AG08395 (cell line): ENCODE measurements around the gene SLC39A11.

Experiments used
- DNase-seq: peaks from one replicate; pipeline ENCODE4 v3.0.0; 2012; ENCODE audit warnings: mixed read lengths, low spot score

SLC39A11 gene

GRCh38 chr17:72749119-72749572 is 343.3 kb downstream of the SLC39A11 start:
- DNase-seq = no peak

- no peak for DNase-seq
These were observed 345.0 kb downstream of the SLC39A11 start for GRCh38 chr17:72747501-72747900.

GRCh38 chr17:72745241-72745640 is 347.2 kb downstream of the SLC39A11 start:
- DNase-seq = no peak

DNA sequence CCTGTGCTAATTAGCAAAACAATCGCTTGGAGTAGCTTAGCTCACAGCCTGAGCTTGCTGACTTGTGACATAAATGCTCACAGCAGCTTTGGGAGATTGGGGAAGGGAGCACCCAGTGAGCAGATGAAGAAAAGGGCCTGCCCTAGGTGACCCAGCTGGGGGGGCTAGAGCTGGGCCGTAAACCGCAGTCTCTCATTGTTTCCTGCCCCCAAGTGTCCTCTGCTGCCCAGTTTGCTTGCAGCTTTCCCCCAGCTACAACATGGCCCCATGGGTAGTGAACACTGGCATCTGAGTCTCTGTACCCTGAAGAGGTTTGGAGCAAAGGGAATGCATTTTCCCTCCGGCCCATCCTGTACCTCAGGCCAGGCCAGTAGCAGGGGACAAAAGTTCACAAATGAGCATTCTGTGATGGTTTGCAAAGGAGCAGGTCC is 349.4 kb downstream of the SLC39A11 start:
- no peak for DNase-seq

- DNase-seq = no peak
These were observed 355.3 kb downstream of the SLC39A11 start for GRCh38 chr17:72737151-72737690.

GRCh38 chr17:72735592-72735991 is 356.9 kb downstream of the SLC39A11 start:
- no peak for DNase-seq

- no peak for DNase-seq
These were observed 357.4 kb downstream of the SLC39A11 start for GRCh38 chr17:72735048-72735447.

DNA sequence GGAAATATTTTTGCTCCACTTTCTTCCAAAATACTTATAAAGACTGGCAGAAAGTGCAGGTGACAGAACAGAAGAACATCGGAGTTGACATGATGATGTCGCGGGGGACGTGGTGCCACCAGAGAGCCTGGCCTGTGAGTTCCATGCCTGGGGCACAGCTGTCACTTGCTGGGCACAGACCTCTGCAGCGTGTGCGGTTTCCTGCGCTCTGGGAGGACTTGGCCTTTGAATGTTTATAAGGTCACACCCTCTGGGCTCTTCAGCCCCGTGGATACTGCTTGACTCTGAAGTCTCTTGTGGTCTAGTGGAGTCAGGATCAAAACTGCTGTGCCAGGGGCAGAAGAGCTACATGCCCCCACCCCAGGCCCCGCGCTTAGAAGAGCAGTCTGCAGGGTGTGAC is 357.9 kb downstream of the SLC39A11 start:
- no peak for DNase-seq

DNA sequence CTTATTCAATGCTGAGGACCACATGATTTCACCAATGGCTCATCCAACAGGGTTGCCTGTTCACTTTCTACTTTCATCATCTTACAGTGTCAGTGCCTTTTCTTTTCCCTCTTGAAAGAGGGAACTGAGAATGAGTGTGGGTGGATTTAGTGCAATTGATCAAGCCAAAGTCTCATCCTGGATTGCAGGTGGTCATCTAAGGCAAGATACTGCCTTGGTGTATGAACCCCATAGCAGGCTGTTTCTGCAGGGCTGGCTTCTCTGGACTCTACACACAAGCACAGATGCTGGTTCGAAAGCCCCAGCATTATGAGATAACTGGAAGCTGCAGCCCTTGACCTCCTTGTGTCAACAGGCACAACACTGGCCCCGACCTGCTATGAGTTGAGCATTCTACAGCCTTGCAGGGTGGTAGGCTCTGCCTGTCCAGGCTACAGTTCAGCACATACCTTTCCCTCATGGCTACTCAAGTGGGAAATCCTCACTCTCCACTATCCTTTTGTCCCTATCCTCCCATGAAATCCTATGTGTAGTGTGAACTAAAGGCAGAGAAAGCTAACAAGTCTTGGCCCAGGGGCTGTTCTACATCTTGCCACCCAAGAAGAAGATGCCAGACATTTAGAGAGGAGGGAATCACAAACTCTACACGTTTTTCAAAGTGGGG is 358.7 kb downstream of the SLC39A11 start:
- DNase-seq = no peak

DNA sequence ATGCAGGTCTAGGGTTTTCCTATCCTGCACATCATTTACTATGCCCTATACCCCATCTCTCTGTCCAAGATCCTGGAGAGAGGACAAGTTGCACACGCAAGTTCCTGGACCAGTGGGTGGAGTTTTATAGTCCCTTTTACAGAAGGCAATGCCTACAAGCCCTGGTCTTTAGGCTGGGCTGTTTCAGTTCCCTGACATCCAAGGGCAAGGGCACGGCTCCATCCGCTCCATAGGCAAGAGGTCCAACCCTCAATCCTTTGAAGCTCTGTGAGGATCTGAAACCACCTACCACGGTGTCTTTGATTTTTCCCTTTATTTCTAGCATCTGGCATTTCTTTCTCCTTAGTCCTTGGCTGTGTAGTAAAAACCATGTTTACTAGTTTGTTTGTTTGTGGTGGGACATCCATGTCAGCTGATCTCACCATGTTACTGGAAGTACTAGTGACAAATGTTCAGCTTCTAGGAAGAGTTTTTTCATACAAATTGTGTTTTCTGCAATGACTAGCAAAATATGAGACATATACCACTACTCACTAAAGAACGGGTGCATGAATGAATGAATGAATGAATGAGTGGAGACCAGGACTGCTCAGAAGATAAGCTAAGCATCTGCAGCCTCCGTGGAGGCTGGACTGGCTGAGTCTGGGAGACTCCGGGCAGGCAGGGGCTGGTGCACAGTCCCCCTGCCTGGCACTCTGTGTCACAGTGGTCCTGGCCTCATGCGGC is 359.4 kb downstream of the SLC39A11 start:
- DNase-seq = no peak

GRCh38 chr17:72730077-72730476 is 362.4 kb downstream of the SLC39A11 start:
- no peak for DNase-seq

- no peak for DNase-seq
These were observed 365.6 kb downstream of the SLC39A11 start for GRCh38 chr17:72726936-72727335.

DNA sequence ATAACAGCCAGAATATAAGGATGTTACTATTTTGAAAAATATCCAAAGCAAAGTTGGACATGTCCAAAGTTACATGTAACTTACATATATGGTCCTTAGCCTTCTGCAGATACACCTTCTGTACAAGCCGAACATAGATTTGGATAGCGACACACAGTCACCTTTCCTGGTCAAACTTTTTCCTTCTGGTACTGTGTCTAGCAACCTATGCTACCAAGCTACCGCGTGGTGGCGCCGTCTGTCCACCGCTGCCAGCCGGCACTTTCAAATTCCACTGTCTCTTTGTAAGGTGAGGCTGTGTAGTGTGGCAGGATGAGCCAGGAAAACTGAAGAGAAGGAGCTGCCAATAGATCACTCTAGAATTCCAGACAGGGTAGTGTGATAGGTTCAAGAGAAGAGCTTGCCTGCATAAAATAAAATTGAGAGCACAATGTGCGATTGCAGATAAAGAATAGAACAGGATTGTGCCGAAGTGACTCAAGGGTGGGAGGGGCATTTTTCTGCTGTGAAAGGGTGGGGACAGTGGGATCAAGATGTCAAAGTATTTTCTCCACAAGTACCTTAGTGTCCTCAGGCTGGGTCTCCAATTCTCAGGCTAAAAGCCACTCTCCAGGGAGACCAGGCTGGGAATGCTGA is 366.9 kb downstream of the SLC39A11 start:
- DNase-seq = peak; percentile 69

- DNase-seq = peak; percentile 48
These were observed 368.2 kb downstream of the SLC39A11 start for GRCh38 chr17:72724267-72724666.

- DNase-seq = no peak
These were observed 368.8 kb downstream of the SLC39A11 start for GRCh38 chr17:72723711-72724110.

DNA sequence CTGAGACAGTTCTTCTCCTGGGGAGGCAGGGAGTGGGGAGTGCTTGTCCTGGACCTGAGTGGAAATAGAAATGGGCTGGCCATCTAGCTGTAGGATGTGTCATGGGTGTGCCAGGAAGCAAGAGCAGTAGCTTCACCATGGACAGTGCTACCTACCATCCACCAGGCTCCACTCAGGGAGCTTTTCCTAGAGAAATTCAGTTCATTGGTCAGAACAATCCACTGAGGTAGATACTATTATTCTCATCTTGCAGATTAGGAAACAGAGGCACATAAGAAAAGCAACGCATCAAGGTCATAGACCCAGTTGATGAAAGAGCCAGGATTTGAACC is 372.0 kb downstream of the SLC39A11 start:
- DNase-seq = no peak

- no peak for DNase-seq
These were observed 372.7 kb downstream of the SLC39A11 start for GRCh38 chr17:72719578-72720493.

GRCh38 chr17:72719206-72719577 is 373.3 kb downstream of the SLC39A11 start:
- DNase-seq = no peak

GRCh38 chr17:72717676-72718075 is 374.8 kb downstream of the SLC39A11 start:
- no peak for DNase-seq

- DNase-seq = no peak
These were observed 375.2 kb downstream of the SLC39A11 start for GRCh38 chr17:72717276-72717675.

GRCh38 chr17:72715906-72716572 is 376.4 kb downstream of the SLC39A11 start:
- peak; percentile 95 for DNase-seq
